GM18909 (cell line): ENCODE measurements around the gene GP1BA.

Experiments
- ATAC-seq: cut with Tn5 transposase; IDR thresholded peaks from one replicate; pipeline ENCODE4 v1.9.1; 2021; ENCODE audit warnings: mild to moderate bottlenecking; ENCODE audit not compliant: unreplicated experiment, poor library complexity

Gene GP1BA

DNA sequence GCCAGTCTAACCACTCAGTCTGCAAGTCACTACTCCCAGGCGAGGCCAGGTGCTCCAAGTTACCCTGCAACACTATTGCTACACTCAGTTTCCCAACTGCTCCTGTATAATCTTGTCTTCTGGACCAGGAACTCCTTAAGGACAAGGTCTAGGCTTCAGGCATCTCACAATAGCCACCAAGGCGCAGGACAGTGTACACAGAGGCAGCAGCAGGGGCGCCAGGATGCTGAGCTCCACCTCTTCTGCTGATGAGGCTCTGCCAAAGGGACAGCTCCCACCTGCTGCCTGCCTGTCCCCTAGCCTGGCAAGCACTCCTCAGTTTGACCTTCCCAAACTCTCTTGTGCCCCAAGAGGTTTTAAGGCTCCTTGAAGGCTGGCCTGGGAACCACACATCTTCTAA lies 4.4 kb downstream of the GP1BA start:
- ATAC-seq = no peak

DNA sequence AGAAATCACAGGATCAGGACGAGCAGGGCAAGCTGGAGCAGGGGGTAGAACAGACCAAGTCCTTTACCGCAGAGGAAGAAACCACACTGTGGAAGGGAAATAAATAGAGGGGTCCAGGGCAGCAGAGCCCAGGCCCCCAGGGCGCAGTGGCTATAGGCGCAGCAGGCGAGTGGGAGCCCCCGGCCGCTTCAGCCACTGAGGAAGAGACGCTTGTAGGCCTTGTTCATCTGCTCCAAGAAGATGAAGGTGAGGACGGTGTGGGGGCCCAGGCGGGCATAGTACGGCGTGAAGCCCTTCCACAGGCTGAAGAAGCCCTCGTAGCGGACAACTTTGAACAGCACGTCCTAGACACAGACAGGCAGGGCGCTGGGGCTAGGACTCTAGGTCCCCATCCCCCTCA lies 5.5 kb downstream of the GP1BA start:
- no peak for ATAC-seq

DNA sequence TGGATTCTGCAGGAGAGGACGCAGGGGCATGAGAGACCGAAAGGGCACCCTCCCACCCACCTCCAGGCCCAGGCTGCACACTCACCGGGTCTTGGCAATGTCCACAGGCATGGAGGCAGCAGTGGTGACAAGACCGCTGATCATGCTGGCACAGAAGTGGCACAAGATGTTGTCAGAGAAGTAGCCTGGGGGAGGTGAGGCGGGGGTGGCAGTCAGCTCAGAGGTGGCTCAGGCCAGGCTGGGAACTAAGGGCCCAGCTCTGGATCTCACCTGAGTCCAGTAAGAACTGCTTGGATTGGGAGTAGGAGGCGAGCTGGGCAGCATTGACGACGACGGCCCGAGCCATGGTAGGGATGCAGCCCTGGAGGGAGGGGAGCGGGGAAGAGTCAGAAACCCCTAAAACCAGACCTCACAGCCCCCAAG lies 6.0 kb downstream of the GP1BA start:
- ATAC-seq = no peak

DNA sequence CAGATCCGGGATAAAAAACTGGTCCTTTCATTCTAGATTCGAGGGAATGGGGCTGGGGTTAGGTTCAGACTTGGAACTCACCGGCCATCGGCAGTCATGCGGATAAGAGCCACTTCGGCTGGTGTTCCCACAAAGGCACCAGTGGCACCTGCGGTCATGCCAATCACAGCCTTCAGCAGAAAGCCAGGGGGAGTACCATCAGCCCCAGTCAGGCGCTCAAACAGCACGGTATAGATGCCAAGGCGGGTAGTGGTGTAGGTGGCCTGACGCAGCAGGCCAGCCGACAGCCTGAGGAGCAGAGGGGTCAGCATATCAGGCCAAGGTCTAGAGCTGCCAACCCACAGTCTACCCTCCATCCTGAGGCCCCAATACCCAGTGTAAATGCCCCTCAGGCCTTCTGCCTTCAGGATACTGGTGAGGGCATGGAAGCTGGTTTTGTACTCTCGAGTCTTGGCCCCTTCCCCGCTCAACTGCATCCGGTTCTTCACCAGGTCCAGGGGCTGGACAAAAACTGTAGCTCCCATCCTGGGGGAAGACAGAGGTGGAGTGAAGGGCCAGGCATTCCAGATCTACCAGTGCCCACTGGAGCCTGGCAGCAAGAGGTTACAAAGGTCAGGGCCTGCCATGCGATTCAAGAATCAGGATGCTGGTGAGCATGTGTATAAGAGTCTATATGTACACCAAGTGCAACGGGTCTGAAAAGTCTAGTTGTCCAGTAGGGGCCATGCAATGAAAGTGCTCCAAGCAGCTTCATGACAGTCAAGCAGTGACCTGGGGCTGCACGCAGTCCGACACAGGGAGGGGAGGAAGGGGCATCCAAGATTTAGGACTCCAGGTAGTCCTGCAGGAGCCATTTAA lies 6.8 kb downstream of the GP1BA start:
- no peak for ATAC-seq

DNA sequence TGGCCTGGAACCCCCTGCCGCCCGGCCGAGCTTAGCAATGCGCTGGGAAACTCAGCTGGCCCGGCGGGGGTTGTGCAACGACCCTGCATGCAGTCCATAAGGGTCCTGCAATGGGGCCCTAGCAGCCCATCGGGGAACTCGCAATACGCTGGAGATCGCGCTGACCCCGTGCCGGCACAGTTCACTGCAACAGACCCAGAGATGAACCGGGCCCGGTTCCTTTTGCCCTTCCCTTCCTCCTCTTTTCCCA lies 7.4 kb downstream of the GP1BA start:
- ATAC-seq = peak; percentile 17

DNA sequence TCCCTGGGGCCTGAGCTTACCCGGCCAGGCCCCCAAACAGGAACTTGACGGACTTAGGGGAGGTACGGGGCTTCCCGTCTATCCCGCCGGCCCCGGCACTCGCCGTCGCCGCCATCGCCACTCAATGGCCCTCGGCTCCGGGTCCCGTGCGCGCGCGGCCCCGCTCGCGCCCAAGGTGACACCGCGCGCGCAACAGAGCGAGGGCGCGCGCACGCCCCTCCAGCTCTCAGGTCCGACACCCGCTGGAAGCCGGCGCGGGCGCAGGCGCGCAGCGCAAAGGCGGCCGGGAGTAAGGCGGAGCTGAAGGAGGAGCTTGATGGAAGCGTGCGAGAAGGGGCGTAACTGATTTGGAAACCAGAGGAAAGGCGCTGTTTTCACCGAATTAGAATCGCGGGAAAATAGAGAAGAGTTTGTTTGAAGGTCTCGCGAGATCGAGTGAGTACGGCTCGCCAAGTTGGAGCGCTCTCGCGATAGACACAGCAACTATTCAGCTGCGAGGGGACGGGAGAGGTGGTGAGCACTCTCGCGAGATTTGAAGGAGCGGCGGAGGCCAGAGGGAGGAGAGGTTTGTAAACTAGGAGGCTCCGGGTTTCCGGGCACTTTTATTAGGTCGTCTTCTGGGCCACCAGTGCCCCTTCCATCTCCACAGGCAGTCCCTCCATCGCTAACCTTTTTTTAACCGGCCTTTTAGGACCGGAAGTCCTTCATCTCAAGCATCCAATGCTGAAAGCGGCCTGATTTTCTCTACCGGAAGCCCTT lies 7.9 kb downstream of the GP1BA start, which contains the start of the genes RNF167 and SLC25A11:
TSS of gene RNF167 (plus strand) at position 473 of the 759 bp plus-strand sequence. CDS start 642 bp downstream, outside the sequence.
TSS of gene SLC25A11 (minus strand) at position 251 of the 759 bp plus-strand sequence. CDS start at position 115, 136 bp downstream.
- ATAC-seq = peak; percentile 80

- ATAC-seq = no peak
Observed at GRCh38 chr17:4940555-4941318, 8.7 kb downstream of the GP1BA start.

GRCh38 chr17:4941319-4941610 lies 9.2 kb downstream of the GP1BA start:
- no peak for ATAC-seq

- ATAC-seq = no peak
Observed at GRCh38 chr17:4942760-4943508, 10.9 kb downstream of the GP1BA start.

DNA sequence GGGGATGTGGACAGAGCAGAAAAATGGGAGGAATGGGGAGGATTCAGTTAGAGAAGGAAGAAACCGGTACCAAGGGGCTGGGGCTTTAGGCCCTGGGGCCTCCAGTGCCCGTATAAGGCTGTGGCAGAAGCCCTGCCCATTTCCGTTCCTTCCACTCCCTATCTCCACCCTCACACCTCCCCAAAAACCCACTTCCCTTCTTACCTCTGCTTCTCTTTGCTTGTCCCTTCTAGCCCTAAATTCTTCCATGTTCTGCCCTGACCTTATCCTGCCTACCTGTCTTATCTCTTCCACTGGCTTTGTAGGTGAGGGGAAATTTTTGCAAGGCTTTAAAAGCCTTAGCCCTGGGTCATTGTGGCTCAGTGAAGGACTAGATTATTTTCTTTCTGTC lies 12.1 kb downstream of the GP1BA start:
- ATAC-seq = no peak

DNA sequence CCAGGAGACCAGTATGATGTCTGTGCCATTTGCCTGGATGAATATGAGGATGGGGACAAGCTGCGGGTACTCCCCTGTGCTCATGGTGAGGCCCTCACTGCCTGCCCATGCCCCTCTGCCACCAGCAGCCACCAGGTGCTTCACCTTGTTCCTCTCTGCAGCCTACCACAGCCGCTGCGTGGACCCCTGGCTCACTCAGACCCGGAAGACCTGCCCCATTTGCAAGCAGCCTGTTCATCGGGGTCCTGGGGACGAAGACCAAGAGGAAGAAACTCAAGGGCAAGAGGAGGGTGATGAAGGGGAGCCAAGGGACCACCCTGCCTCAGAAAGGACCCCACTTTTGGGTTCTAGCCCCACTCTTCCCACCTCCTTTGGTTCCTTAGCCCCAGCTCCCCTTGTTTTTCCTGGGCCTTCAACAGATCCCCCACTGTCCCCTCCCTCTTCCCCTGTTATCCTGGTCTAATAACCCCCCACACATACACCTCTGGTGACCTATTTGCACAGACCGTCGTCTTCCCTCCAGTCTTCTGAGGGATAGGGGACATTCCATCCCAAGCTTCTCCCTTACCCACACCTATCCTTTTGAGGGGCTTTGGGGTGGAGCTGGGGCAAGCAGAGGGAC lies 12.6 kb downstream of the GP1BA start:
- ATAC-seq = no peak

- no peak for ATAC-seq
Observed at GRCh38 chr17:4945176-4945943, 13.3 kb downstream of the GP1BA start.

- ATAC-seq = no peak
Observed at GRCh38 chr17:4945944-4946280, 13.8 kb downstream of the GP1BA start.

- ATAC-seq = no peak
Observed at GRCh38 chr17:4946312-4946976, 14.4 kb downstream of the GP1BA start.

DNA sequence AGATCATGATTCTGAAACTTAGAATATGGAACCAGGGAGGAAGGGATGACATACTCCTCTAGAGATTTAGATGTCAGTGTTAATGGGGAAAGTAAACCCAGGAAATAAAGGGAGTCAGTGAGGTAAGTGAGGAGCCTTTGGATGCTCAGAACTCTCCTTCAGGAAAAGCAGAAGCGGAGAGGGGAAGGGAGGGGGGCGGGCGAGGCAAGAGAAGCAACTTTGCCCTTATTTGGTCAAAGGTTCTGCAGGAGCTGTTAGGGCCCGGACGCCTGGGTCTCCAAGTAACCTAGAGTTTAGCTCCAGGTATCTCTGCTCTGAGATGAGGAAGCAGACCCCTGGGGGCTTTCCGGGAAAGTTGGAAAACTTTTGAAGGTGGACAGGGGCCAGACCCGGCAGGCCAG lies 14.9 kb downstream of the GP1BA start:
- no peak for ATAC-seq

GRCh38 chr17:4947411-4948165 lies 15.5 kb downstream of the GP1BA start:
- ATAC-seq = peak; percentile 17

DNA sequence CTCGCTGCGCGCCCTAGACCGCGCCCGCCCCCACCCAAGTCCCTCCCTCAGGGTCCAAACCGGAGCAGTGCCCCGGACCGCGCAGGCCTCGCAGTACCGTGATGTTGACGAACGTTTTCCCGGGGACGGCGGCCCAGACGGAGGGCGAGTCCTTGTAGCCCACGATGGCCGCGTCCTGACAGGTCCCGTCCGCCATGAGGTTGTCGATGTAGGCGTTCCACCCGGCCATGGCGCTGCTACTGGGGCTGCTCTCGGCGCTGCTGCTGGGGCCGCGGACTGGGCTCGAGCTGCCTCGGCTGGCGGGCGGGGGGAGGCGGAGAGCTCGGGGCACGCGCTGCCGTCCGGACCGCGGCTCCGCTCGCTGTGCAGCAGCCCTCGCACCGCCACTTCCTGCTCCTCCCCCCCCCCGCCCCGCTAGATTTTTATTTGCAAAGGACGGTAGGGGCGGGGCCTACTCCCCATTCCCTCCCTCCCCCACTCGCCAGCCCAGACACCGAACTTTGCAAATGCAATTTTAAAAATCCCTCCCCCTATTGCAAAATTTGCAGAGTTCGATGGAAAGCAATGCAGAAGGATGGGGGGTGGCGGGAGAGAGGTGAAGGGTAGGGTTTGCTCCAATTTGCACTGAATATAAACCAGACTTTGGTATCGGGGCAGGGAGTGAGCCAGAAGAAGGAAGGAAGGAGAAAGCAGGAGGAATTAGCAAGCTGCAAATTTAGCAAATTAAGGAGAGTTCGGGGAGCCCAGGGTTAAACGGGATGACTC lies 16.3 kb downstream of the GP1BA start, which contains the start of gene PFN1:
TSS of gene PFN1 (minus strand) at position 365 of the 765 bp plus-strand sequence. CDS start at position 229, 136 bp downstream.
- peak; percentile 23 for ATAC-seq
